ENCODE measurements around the gene XDH. TPM values are rescaled to one million over a fixed set of nuclear protein-coding genes. Genes with fewer than 3 reads are reported as not detected.

The XDH gene
- total RNA-seq, 1 donor from 2014 or later = 0.05 TPM

DNA sequence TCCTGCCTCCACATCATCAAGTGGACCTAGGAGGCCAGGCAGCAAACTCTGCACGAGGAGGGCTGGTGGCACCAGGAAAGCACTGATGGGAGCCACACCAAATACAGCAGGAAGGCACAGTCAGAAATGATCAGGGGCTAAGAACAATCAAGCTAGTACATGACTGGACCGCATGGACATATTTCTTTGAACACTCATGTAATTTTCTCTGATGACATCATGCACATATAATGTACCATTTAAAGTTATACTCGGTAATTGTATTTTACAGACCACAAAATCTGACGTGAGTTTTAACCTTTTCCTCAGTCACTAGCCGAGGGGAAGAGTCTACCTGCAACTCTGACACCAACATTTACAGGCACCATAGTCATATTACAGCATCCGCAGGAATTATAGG is 76.7 kb downstream of the XDH start:
- intact Hi-C loops (cut with micrococcal nuclease) = loop anchor here (10.0 kb wide), 1 partner anchor 623 kb away; no protein-coding TSS in a partner anchor
- H3K27ac ChIP-seq (replicated peaks) = no peak overlapping the region
- peaks cover 9% of the 10 kb centered on the region for H3K27me3 ChIP-seq (ENCODE audit: low read depth)
- no peak overlapping the region for H3K4me3 ChIP-seq
- no peaks in the 10 kb centered on the region for H3K36me3 ChIP-seq
- TF ChIP-seq, protein P1, sequence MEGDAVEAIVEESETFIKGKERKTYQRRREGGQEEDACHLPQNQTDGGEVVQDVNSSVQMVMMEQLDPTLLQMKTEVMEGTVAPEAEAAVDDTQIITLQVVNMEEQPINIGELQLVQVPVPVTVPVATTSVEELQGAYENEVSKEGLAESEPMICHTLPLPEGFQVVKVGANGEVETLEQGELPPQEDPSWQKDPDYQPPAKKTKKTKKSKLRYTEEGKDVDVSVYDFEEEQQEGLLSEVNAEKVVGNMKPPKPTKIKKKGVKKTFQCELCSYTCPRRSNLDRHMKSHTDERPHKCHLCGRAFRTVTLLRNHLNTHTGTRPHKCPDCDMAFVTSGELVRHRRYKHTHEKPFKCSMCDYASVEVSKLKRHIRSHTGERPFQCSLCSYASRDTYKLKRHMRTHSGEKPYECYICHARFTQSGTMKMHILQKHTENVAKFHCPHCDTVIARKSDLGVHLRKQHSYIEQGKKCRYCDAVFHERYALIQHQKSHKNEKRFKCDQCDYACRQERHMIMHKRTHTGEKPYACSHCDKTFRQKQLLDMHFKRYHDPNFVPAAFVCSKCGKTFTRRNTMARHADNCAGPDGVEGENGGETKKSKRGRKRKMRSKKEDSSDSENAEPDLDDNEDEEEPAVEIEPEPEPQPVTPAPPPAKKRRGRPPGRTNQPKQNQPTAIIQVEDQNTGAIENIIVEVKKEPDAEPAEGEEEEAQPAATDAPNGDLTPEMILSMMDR (IDR thresholded peaks at IDR 0.05; ENCODE audit: borderline replicate concordance) = no peak
- peaks cover 8% of the 10 kb centered on the region for H3K4me1 ChIP-seq
- no peaks in the 10 kb centered on the region for H3K9me3 ChIP-seq (replicated peaks)
- no peak for DNase-seq

DNA sequence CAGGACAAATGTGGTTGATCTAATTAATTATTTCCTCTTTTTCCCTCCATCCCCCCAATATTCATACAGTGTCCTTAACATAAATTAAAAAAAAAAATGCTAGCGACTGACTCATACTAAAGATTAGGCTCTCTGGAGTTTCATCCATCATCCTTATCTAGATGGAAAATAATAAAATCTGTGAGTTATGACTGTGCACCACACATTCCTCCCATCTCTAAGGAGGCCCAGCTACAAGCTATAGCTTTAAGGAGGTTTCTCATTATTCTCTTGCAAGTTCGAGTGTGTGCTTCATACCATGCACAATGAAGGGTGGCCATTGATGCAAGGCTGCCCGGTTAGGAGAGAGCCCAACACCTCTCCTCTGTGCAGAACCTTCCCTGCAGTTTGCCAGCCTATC is 77.3 kb downstream of the XDH start:
- intact Hi-C loops (cut with micrococcal nuclease) = loop anchor here (10.0 kb wide), 1 partner anchor 622 kb away; no protein-coding TSS in a partner anchor
- Histone ChIP-seq H3K27ac (replicated peaks) (no peak overlapping the region), H3K9me3 (replicated peaks) (no peaks in the 10 kb centered on the region), H3K27me3 (ENCODE audit: low read depth) (peaks cover 9% of the 10 kb centered on the region), H3K36me3 (no peaks in the 10 kb centered on the region), H3K4me1 (peaks cover 10% of the 10 kb centered on the region), H3K4me3 (no peak overlapping the region)
- TF ChIP-seq, protein P1 (IDR thresholded peaks at IDR 0.05; ENCODE audit: borderline replicate concordance) = no peak
- no peak for DNase-seq

DNA sequence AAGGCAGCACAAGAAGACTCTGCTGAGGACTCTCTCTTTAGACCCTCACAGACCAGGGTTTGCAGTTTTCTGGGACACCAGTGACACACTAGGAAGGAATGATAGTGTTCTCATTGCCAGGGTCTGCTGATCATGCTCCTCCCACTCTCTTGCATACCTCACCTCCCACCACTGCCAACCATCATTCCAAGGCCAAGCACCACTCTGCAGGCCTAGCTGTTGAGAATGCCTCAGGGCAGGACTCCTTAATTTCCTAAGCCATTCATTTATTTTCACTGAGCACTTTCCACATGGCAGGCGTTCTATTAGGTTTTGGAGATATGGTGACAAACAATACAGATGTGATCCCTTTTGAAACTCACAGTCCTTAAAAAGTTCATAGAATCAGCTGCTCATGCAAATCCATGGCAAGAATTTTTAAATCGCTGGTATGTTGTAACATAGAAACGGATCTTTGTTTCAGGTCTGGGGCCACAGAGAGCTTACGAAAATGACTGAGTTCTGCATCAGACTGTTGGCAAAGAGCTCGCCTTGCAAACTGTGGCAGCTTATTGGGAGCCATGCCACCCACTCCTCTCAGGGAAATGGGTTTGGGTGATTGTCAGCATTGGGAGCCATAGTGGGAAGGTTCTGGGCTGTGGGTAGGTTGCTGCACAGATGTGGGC is 78.5 kb downstream of the XDH start:
- TF ChIP-seq, protein P1 (IDR thresholded peaks at IDR 0.05; ENCODE audit: borderline replicate concordance) = no peak
- intact Hi-C loops (cut with micrococcal nuclease) = loop anchor here (10.0 kb wide), 1 partner anchor 621 kb away; no protein-coding TSS in a partner anchor
- peaks cover 9% of the 10 kb centered on the region for H3K27me3 ChIP-seq (ENCODE audit: low read depth)
- H3K36me3 ChIP-seq = no peaks in the 10 kb centered on the region
- H3K27ac ChIP-seq (replicated peaks) = no peak overlapping the region
- no peak overlapping the region for H3K4me3 ChIP-seq
- H3K9me3 ChIP-seq (replicated peaks) = no peaks in the 10 kb centered on the region
- no peak for DNase-seq
- peaks cover 16% of the 10 kb centered on the region for H3K4me1 ChIP-seq

DNA sequence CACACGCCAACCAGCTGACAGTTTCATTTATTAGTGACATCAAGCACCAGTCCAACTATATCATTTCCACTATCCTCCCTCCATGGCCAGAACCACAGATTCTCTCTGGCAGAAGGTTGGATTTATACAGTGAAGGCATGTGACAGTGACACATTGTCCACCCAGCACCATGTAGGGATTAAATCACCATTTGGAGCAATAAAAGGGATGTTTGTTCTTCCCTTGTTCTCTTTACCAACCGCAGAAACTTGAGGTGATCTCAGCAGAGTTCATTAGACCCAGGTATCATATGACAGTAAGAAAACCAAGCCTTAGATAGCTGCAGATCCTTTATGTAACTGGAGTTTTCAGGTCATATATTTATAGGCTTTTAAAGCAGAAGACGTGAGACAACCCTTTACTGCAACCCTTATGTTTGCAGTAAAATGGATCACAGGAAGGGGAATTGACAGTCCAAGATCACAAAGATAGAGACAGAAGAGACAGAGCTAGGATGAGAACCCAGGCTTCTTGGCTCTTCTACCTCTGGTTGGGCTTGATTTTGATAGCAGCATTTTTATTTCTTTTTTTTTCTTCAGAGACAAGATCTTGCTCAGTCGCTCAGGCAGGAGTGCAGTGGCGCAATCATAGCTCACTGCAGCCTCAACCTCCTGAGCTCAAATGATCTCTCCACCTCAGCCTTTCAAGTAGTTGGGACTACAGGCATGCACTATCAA is 80.1 kb downstream of the XDH start:
- no peak overlapping the region for H3K27ac ChIP-seq (replicated peaks)
- DNase-seq = no peak
- H3K36me3 ChIP-seq = no peaks in the 10 kb centered on the region
- no peak overlapping the region for H3K4me3 ChIP-seq
- peaks cover 16% of the 10 kb centered on the region for H3K4me1 ChIP-seq
- no peaks in the 10 kb centered on the region for H3K9me3 ChIP-seq (replicated peaks)
- H3K27me3 ChIP-seq (ENCODE audit: low read depth) = peaks cover 8% of the 10 kb centered on the region
- intact Hi-C loops (cut with micrococcal nuclease) = loop anchor here (10.0 kb wide), 1 partner anchor 620 kb away; no protein-coding TSS in a partner anchor
- TF ChIP-seq, protein P1 (IDR thresholded peaks at IDR 0.05; ENCODE audit: borderline replicate concordance) = no peak

DNA sequence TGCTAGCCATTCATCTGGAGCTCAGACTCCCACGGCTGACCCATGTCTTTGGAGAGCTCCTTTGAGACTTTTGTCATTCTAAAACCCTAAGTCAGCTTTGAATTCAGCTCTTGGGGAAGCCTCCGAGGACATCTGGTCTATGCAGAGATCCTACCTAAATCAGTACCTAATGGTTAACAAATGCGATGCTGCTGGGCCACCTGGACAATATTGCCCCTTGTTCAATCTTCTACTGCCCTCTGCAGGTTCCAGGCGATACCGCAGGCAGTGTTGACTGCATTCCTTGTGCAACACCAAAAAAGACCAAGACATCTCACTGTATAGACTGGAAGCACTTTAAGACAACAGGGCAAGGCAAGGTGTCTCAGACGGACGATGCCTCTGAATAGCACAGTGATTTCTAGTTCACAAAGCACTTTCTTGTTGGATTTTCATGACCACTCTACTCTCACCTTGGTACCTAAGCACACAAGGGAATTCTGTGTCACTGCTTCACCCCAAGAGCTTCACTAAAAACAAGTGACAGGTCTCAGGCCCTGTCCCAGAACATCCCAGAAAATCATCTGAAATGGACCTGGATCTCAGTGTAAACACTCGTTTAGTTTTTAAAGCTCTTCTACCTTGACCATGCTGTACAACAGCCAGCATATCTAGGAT is 80.9 kb downstream of the XDH start:
- TF ChIP-seq, protein P1 (IDR thresholded peaks at IDR 0.05; ENCODE audit: borderline replicate concordance) = peak; percentile 96
- intact Hi-C loops (cut with micrococcal nuclease) = loop anchor here (10.0 kb wide), 1 partner anchor 619 kb away; no protein-coding TSS in a partner anchor
- peaks cover 4% of the 10 kb centered on the region for H3K27me3 ChIP-seq (ENCODE audit: low read depth)
- peaks cover 16% of the 10 kb centered on the region for H3K4me1 ChIP-seq
- peak; percentile 72 for DNase-seq
- H3K27ac ChIP-seq (replicated peaks) = no peak overlapping the region
- no peaks in the 10 kb centered on the region for H3K36me3 ChIP-seq
- no peak overlapping the region for H3K4me3 ChIP-seq
- H3K9me3 ChIP-seq (replicated peaks) = no peaks in the 10 kb centered on the region
